HG03558 (cell line): ENCODE data around the gene BCAS2.
"Not testable (repeated sequence)": the region's sequence is repeated elsewhere in the genome, so short reads cannot be mapped to it uniquely, and the experiment has no call there.

Experiments
- ATAC-seq: cut with Tn5 transposase; IDR thresholded peaks from one replicate; pipeline ENCODE4 v1.9.1; 2021; ENCODE audit warnings: moderate number of reproducible peaks; ENCODE audit not compliant: unreplicated experiment; ENCODE audit errors: extremely low read depth

The BCAS2 gene

DNA sequence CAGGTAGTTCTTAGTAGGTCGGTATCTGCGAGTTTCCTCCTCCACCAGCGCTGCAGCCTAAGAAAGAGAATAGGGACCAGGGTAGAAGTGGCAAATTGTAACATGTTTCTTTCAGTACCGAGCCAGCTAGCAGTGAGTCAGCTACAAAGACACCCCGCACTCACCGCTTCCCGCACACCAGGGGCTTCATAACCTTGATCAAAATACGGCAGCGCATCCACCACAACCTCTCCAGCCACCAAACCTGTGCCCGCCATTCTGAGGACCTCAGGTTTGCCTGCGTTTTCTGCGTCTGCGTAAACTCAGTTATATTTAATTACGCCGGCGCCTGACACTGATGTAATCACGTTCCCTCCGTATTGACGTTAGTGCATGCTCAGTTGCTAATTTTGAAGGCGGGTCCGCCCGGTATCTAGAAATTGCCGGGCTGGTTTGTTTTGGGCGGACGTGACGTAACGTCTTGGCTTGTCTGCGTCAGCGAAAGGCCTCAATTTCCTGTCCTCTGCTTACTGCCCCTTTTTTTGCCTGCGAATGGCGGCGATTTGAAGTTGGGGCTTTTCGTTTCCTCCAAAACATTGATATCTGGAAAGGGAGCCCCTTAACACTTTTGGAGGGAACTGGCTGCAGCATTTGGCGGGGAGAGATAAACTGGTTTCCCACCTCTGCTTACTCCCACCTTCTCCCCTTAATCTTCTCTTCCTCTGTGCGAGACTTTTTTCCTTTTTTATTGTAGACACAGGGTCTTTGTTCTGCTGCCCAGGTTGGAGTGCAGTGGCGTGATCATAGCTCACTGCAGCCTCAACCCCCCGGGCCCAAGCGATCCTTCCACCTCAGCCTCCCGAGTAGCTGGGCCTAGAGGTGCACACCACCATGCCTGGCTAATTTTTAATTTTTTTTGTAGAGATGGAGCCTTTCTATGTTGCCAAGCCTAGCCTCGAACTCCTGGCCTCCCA, at the start of gene BCAS2:
Gene BCAS2 (minus strand): TSS at position 281 of the 953 bp plus-strand sequence. CDS start 24 bp downstream, at position 257.
- peak; percentile 98 for ATAC-seq

DNA sequence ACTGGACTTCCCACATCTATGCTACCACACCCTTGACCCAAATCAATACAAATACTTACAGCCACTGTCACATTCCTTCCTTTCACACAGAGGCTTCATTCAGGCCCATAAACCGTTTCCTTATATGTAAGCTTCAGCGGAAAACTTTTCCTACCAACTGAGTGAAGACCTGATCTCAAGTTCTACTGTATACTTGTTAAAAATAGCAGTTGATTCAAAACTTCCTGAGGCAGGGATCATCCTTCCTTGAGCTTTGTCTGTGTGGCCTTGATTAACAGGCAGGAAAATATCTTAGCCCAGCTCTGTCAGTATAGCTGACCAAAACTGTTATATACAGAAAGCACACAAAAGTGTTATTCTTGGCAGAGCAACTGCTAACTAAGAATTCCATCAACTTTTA, 45.7 kb upstream of the BCAS2 start:
- ATAC-seq, result no peak

DNA sequence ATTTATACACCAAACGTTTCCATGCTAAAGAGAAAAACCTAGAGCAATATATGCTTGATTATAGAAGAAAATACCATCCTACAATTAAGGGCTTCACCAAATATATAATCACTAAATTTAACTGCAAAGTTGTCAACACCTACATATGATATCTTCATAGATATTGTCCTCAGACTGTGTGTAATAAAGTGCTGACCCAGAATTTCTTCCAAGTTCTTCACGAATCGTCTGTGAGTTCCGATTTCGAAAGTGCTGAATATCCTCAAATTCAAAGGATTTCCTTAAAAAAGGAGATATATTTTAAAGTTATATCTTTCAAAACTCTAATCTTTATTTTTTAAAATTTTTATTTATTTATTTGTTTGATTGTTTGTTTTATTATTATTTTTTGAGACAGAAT, 41.9 kb upstream of the BCAS2 start:
- ATAC-seq, result no peak

DNA sequence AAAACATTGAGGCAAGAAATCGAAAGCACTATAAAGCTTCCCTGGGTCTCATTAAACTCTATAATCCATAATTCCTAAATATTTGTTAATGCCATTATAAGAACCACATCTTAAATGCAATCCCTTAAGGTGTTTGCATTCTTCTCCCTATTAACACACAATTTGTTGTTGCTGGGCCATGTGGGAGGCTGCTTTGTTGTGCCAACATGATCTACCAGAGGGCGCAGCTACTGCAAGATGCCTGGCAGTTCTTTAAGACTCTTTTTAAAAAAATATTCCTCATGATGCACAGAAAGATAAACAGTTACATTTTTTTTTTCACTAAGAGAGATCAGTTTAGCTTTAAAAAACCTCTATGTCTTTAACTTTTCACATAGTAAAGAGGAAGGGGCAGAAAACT, 39.0 kb upstream of the BCAS2 start:
- no peak for ATAC-seq

DNA sequence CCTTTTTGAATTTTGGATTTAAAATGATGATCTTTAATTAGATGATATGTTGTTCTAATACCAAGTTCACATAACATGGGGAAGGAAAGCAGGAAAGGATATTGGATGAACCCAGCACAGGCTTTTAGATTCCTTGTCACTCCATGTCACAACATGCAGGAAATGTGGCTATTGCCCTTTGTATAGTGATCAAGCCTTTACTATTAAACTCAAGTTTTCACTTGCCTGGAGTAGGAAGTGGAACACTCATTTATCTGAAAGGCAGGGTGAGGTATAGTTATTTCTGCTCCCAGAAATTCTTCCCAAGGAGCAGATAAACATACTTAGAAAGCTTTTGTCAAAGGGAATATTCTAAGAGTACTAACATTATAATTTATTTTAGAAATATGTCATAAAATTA, 37.2 kb upstream of the BCAS2 start:
- ATAC-seq, result no peak

DNA sequence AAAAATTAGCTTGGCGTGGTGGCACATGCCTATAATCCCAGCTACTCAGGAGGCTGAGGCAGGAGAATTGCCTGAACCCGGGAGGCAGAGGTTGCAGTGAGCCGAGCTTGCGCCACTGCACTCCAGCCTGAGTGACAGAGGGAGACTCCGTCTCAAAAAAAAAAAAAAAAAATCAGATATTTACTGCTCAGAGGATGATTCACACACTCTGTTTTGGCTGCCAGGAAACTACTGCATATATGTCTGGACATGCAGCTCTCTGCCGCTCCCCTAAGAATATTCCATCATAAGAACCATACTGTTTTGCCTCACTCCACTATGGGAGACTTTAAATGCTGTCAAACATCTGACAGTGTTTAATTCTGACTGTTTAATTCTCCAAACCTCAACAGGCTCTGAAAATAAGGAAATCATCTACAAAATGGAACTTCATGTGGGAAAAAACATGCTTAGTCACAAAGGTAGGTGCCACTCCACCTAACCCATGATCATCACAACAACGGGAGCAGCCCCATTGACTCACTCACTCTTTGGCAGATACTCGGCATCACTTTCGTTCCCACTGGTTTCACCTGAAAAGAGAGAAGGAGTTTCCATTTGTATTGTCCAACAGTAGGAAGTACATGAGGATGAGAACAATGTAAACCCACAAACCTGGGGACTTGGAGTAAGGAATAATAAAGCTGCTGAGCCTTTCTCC, 29.3 kb upstream of the BCAS2 start:
- ATAC-seq, result no peak

DNA sequence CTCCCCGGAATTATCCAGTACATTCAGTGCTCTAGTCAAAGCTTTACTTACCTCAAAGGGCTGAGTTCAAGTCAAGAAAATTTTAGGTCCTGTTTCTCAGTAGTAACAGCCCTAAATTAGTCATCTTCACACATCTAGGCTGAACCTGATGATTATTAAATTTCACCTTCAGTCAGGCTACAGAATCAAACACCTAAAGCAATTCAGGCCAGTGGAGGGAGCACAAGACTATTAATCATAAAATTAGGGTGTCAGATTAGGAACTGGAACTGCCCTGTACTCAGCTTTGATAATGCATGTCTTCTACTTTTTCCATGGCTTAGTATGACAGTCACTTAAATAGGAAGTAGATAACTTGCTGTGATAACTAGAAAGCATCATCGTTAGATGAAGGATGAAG, 28.4 kb upstream of the BCAS2 start:
- no peak for ATAC-seq

DNA sequence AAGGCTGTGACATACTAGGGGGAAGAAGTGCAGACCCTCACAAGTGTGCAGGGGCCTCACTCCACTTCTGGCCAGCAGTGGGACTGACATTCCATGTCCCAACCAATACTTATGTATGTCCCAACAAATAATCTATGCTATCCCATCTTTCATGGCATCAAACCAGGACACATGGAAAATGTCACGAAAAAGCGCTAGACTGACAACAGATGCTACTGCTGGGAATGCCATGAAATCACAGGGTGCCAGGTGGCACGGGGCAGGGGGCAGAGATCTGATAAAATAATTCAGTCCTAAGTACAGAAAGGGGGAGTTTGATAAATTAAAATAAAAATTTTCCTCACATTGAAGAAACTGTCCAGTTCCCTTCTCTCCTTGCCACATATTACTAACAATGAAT, 27.6 kb upstream of the BCAS2 start:
- no peak for ATAC-seq

DNA sequence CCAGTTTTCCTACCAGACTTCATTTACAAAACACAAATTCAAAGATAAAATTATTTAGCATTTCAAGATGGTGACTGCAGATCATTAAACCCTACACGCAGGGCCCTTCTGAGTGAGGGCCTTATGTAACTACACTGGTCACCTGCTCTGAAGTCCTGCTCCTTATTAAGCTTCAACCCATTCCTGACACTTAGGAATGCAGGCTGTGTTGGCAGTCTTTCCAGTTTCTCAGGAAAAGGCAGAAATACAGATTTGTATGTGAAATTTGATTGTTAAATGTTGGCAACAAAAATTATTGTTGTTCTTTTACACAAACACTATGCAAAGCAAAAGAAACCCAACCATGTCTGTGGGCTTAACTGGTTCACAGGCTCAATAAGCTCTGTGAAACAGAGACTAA, 25.8 kb upstream of the BCAS2 start:
- ATAC-seq, result no peak

DNA sequence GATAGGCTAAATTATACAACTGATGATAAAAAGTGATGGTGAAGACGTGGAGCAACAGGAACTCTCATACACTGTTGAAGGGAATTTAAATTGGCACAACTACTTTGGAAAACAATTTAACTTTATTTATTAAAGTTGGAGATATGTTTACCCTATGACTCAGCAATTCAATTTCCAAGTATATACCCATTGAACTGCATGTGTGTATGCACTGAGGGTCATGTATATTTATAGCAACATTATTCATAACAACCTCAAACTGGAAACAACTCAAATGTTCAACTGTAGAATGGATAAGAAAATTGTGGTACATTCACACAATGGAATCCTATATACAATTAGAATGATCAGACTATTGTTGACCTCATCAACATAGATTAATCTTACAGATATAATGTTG, 16.5 kb upstream of the BCAS2 start:
- ATAC-seq, result no peak

DNA sequence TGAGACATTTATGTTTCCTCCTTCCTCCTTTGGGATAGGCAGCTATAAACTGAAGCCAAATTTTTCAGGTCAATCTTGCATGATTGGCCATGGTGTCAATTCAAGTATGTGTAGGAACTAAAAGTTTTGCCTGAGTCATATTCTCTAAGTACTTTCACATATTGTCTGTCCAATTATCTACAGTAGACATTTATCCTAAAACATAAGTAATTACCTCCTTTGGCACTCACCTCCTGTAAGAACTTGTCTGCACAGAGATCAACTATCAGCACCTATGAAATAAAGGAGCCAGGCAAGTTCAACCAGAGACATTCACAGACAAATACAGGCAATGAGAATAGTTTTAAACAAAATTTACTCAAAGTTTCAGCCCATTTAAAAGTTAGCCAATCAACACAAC, 14.2 kb upstream of the BCAS2 start:
- ATAC-seq, result no peak

DNA sequence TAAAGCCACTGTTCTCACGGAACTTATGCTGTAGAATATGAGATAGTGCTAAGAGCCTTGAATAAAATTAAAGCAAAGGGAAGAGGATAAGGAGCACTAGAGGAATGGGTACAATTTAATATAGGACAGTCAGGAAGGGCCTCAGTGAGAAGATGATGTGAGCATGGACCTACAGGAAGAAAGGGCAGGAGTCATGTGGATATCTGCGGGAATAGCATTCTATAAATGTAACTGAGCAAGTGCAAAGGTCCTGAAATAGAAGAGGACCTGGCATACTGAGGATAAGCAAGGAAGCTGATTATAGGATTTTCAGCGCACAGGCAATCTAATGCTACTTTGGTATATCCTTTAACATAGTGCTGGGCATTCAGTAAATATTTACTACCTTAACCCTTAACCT, 12.6 kb upstream of the BCAS2 start:
- ATAC-seq, result no peak

DNA sequence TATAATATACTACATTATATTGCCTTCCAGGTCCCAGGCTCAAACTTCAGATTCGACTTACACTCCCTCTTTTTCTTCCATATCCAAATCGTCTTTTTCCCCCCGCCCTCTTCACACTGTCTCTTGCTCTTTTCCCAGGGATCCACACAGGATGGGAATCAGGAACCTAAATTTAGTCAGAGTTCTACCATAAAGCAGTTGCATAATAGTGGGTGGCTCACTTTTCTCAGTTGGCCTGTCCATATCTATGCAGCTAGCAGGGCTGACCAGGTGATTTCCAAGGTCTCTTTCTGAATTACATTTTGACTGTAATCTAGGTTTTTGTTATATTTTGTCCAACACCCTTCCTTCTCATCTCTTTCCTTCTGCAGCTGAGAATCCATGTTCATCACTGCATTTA, 7.7 kb upstream of the BCAS2 start:
- ATAC-seq, result no peak

DNA sequence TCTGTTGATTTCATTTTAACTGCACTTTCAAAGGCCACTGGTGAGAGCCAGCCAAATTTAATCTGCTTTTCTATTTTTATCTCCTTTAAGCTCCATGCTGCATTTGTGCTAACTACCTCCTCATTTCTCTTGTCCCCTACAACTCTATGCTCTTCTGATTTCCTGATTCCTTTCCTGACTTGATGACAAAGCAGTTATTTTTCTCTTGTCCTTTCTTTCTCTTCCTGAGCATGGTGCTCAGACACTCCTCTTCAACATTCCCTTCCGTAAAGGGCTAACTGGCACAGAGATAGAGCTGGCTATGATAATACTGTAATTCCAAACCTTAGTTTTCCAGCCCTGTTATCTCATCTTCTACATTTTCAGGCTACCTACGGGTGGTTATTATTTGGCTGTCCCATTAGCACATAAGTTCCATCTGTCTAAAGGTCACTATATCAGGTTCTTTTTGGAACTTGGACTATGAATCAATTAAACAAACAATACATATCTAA, 6.8 kb upstream of the BCAS2 start:
- no peak for ATAC-seq

DNA sequence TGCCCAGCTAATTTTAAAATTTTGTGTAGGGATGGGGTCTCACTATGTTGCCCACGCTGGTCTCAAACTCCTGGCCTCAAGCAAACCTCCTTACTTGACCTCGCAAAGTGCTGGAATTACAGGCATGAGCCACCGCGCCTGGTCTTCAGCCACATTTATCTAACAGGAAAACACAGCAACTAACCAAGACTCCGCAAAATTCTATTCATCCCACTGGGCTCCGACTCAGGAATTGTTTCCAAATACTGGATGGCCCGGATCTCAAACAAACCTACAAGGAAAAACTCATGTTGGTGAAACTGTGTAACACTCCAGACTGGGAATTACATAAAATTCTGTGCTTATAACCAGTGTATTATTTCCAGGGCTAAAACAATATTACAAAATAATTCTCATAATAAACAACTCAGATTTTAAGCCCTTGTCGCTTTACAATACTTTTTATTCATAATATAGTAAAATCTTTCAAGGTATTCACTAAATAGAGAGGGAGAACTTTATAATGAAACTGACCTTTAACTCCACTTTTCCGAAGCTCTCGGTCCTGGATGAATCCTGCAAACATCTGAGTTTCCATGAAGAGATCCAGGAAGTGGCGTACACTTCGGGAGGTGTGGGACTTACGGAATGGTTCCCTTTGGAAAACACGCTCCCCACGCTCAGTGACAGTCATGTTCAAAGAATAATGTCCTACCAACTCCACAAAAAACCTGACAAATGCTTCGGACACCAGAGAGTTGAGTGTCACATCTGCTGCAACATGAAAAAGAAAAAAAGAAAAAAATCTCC, 6.0 kb upstream of the BCAS2 start:
- no peak for ATAC-seq

DNA sequence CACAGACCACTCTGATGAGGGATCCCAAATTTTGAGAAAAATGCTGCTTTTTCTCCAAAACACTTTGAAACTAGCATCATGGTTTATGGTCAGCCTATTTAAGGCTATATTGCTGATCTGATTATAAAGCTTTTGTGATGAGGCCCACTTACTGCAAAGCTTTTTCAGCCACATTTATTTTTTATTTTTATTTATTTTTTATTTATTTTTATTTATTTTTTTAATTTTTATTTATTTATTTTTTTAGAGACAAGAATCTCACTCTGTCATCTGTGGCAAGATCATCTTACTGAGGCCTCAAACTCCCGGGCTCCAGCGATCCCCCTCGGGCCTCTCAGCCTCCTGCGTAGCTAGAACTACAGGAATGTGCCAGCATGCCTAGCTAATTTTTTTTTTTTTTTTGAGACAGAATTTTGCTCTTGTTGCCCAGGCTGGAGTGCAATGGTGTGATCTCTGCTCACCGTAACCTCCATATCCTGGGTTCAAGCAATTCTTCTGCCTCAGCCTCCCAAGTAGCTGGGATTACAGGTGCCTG, 5.2 kb upstream of the BCAS2 start:
- no peak for ATAC-seq

DNA sequence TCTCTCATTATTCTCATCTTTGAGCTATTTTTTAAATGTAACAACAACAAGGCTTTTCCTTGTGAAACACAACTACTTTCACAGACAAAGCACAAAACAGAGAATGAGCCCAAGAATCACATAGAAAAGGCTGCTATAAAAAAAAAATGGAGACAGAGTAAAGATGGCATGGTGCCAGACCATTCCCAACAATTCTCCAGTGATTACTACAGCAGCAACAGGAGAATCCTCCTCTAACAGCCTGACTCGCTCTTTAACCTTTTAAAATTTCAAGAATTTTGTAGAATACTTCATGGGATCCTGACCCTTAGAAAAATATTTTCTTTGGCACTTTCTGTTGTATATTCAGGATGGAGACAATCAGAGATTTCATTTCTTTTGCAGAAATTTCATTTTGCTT, 3.8 kb upstream of the BCAS2 start:
- ATAC-seq, result no peak

DNA sequence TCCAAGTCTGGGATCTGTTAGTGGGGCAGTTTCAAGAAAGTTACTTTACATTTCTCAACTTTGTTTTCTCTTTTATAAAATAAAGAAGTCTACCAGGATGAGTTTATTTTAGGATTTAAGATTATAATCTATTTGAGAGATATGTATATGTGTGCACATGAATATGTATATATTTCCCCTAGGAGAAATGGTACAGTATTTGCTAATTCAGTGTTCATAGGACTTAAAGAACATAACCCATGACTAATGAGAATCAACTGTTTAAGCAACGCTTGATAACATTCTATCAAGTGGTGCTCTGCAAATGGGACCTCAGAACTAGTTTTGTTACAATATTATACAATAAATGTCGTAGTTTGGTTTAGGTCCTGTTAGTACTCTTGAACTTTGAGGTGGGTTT, 7.0 kb downstream of the BCAS2 start:
- no peak for ATAC-seq

DNA sequence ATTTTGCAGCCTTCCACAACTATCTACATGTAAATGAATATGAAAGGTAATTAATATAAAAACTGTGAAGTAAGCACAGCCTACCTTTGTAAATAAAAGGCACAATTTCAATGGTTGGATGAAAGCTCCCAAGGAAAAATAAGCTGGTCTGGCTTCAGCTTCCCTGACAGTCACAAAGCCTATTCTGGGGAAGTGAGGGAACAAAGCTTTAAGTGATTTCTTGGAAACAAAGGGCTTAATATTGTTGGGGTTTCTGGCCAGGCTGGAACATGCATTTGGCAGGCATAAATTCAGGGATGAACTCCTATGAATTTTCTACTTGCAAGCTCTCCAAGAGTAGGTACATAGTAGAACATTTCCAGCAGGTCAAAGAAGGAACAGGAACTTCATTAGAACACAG, 17.3 kb downstream of the BCAS2 start:
- ATAC-seq, result no peak

DNA sequence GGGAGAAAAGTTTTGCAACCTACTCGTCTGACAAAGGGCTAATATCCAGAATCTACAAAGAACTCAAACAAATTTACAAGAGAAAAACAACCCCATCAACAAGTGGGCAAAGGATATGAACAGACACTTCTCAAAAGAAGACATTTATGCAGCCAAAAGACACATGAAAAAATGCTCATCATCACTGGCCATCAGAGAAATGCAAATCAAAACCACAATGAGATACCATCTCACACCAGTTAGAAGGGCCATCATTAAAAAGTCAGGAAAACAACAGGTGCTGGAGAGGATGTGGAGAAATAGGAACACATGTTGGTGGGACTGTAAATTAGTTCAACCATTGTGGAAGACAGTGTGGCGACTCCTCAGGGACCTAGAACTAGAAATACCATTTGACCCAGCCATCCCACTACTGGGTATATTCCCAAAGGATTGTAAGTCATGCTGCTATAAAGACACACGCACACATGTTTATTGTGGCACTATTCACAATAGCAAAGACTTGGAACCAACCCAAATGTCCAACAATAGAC, 18.4 kb downstream of the BCAS2 start:
- ATAC-seq, result not testable (repeated sequence)
